ENCODE results near the gene LRP3. TPM values are rescaled to one million over a fixed set of nuclear protein-coding genes. Genes with fewer than 3 reads are reported as not detected.

Gene LRP3
- total RNA-seq, 1 donor from 2014 or later = 28.8 TPM

DNA sequence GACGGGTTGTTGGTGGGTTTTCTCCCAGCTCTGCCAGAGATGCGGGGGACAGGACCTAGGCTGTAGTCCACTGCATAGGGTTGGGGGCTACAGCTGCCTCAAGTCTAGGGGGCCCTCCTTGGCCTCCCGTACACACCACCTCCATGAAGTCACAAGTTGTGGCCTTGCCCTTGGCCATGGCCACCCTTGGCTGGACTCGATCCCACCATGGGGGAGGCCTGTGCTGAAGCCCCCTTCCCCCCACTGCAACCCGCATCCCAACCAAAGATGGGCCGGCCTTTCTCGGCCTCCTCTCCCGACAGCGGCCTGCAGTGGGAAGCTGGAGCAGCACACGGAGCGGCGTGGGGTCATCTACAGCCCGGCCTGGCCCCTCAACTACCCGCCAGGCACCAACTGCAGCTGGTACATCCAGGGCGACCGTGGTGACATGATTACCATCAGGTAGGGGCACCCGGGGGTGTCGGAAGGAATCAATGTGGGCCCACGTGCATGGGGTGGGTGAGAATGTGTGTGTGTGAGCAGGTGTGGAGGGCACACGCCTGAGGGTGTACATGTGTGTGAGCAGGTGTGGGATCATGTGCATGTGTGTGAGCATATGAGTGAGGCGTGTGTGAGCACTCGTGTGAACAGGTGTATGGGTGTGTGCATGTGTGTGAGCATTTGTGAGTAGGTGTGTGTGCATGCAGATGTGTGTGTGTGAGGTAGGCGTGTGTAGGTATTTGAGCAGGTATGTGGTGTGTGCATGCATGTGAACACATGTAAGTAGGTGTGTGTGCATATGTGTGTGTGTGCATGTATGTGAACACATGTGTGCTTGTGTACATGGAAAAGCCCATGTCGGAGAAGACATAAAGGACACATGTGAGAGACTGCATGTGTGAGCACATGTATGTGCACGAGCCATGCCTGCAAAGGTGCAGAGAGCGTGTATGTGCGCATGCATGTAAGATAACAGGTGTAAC lies 8.7 kb downstream of the LRP3 start:
- H3K4me3 ChIP-seq = no peak overlapping the region
- H3K27ac ChIP-seq = no peak overlapping the region
- intact Hi-C loops (cut with DNase I) = no loop called here
- H3K4me1 ChIP-seq = no peaks in the 10 kb centered on the region
- DNase-seq (ENCODE audit: low spot score in 2 of 2) = no peak
- peaks cover 18 to 46% of the 10 kb centered on the region in 2 donors for H3K36me3 ChIP-seq
- TF ChIP-seq, protein P1, sequence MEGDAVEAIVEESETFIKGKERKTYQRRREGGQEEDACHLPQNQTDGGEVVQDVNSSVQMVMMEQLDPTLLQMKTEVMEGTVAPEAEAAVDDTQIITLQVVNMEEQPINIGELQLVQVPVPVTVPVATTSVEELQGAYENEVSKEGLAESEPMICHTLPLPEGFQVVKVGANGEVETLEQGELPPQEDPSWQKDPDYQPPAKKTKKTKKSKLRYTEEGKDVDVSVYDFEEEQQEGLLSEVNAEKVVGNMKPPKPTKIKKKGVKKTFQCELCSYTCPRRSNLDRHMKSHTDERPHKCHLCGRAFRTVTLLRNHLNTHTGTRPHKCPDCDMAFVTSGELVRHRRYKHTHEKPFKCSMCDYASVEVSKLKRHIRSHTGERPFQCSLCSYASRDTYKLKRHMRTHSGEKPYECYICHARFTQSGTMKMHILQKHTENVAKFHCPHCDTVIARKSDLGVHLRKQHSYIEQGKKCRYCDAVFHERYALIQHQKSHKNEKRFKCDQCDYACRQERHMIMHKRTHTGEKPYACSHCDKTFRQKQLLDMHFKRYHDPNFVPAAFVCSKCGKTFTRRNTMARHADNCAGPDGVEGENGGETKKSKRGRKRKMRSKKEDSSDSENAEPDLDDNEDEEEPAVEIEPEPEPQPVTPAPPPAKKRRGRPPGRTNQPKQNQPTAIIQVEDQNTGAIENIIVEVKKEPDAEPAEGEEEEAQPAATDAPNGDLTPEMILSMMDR (IDR thresholded peaks at IDR 0.05) = no peak
- H3K27me3 ChIP-seq = no peaks in the 10 kb centered on the region
- H3K9me3 ChIP-seq = no peaks in the 10 kb centered on the region

DNA sequence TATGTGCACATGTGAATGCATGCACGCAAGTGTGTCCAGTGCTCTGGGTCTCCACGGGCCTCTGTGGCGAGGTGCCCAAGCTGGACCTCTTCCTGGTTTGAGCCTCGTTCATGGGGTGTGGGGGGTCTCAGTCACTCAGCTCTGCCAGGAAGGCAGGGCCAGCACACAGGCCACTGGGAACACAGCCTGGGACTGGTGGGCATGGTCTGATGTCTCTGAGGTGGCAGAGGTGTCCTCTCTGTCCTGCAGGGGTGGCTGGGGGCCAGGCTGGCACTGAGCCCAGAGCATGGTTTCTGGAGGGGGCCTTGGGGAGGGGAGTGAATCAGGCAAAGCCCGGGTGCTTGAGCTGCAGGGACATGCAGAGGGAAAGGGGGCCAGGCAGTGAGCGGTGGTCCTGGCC lies 9.4 kb downstream of the LRP3 start:
- intact Hi-C loops (cut with DNase I) = no loop called here
- no peak overlapping the region for H3K4me3 ChIP-seq
- no peaks in the 10 kb centered on the region for H3K27me3 ChIP-seq
- DNase-seq (ENCODE audit: low spot score in 2 of 2) = no peak
- no peak overlapping the region for H3K27ac ChIP-seq
- no peaks in the 10 kb centered on the region for H3K4me1 ChIP-seq
- TF ChIP-seq, protein P1 (IDR thresholded peaks at IDR 0.05) = no peak
- no peaks in the 10 kb centered on the region for H3K9me3 ChIP-seq
- H3K36me3 ChIP-seq = peaks cover 18 to 46% of the 10 kb centered on the region in 2 donors

DNA sequence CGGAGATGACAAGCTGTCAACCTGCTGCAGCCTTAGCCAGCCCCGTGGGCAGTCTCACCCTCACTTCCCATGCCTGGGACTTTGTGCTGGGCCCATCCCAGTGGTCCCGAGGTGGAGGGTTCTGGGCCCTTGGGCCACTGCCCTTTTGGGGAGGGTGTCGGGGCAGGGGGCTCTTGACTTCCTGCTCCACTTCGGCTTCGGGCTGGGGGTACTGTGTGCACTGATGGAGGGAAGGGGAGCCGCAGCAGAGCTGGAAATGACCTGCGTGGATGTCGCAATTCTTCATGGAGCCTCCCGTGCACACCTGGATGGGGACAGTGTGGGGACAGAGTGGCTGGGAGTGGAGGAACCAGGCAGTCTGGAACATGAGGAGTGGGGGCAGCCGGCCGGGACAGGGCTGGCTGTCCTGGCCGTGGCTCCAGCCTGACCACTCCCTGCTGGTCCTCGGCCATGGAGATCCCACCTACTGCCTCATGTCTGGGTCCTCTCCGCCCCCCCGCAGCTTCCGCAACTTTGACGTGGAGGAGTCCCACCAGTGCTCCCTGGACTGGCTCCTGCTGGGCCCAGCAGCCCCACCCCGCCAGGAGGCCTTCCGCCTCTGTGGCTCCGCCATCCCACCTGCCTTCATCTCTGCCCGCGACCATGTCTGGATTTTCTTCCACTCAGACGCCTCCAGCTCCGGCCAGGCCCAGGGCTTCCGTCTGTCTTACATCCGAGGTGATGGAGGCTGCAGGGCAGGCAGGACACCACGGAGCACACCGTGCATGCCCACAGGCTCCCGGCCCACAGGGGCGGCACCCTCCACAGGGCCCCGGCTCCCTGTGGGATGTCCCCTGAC lies 10.2 kb downstream of the LRP3 start:
- Histone ChIP-seq H3K4me3 (no peak overlapping the region), H3K27ac (no peak overlapping the region), H3K9me3 (no peaks in the 10 kb centered on the region), H3K4me1 (no peaks in the 10 kb centered on the region), H3K27me3 (no peaks in the 10 kb centered on the region), H3K36me3 (peaks cover 18 to 46% of the 10 kb centered on the region in 2 donors)
- TF ChIP-seq, protein P1 (IDR thresholded peaks at IDR 0.05) = no peak
- intact Hi-C loops (cut with DNase I) = no loop called here
- no peak for DNase-seq (ENCODE audit: low spot score in 2 of 2)

DNA sequence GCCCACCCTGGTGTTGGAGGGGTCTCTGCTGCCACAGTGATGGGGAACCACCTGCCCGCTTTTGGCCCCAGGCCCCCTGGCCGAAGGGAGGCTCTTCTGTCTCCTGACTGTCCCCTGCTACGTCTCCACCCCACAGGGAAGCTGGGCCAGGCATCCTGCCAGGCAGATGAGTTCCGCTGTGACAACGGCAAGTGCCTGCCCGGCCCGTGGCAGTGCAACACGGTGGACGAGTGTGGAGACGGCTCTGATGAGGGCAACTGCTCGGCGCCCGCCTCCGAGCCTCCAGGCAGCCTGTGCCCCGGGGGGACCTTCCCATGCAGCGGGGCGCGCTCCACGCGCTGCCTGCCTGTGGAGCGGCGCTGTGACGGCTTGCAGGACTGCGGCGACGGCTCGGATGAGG lies 11.0 kb downstream of the LRP3 start:
- TF ChIP-seq, protein P1 (IDR thresholded peaks at IDR 0.05) = no peak
- Histone ChIP-seq H3K4me1 (no peaks in the 10 kb centered on the region), H3K27ac (no peak overlapping the region), H3K4me3 (no peak overlapping the region), H3K36me3 (peaks cover 18 to 46% of the 10 kb centered on the region in 2 donors), H3K27me3 (no peaks in the 10 kb centered on the region), H3K9me3 (no peaks in the 10 kb centered on the region)
- intact Hi-C loops (cut with DNase I) = no loop called here
- DNase-seq (ENCODE audit: low spot score in 2 of 2) = no peak

DNA sequence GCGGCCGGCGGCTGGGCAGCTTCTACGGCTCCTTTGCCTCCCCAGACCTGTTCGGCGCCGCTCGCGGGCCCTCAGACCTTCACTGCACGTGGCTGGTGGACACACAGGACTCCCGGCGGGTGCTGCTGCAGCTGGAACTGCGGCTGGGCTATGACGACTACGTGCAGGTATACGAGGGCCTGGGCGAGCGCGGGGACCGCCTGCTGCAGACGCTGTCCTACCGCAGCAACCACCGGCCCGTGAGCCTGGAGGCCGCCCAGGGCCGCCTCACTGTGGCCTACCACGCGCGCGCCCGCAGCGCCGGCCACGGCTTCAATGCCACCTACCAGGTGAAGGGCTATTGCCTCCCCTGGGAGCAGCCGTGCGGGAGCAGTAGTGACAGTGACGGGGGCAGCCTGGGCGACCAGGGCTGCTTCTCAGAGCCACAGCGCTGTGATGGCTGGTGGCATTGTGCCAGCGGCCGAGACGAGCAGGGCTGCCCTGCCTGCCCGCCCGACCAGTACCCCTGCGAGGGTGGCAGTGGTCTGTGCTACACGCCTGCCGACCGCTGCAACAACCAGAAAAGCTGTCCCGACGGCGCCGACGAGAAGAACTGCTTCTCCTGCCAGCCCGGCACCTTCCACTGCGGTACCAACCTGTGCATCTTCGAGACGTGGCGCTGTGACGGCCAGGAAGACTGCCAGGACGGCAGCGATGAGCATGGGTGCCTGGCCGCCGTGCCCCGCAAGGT lies 11.6 kb downstream of the LRP3 start:
- no peaks in the 10 kb centered on the region for H3K4me1 ChIP-seq
- H3K9me3 ChIP-seq = no peaks in the 10 kb centered on the region
- TF ChIP-seq, protein P1 (IDR thresholded peaks at IDR 0.05) = no peak
- H3K36me3 ChIP-seq = peaks cover 18 to 46% of the 10 kb centered on the region in 2 donors
- intact Hi-C loops (cut with DNase I) = no loop called here
- H3K4me3 ChIP-seq = no peak overlapping the region
- no peaks in the 10 kb centered on the region for H3K27me3 ChIP-seq
- no peak for DNase-seq (ENCODE audit: low spot score in 2 of 2)
- no peak overlapping the region for H3K27ac ChIP-seq
